Stimulated activated CD4-positive, alpha-beta T cell treated with anti-CD3 and anti-CD28 coated beads, Interleukin-4, amount 100 ng/mL, for 24 hours (primary cell): ENCODE data around the gene ZNF628.
"Not testable (repeated sequence)": the region's sequence is repeated elsewhere in the genome, so short reads cannot be mapped to it uniquely, and the experiment has no call there.

Source experiments
- DNase-seq: peaks from one replicate; pipeline ENCODE4 v3.0.0-alpha.2; 2020

ZNF628 gene

DNA sequence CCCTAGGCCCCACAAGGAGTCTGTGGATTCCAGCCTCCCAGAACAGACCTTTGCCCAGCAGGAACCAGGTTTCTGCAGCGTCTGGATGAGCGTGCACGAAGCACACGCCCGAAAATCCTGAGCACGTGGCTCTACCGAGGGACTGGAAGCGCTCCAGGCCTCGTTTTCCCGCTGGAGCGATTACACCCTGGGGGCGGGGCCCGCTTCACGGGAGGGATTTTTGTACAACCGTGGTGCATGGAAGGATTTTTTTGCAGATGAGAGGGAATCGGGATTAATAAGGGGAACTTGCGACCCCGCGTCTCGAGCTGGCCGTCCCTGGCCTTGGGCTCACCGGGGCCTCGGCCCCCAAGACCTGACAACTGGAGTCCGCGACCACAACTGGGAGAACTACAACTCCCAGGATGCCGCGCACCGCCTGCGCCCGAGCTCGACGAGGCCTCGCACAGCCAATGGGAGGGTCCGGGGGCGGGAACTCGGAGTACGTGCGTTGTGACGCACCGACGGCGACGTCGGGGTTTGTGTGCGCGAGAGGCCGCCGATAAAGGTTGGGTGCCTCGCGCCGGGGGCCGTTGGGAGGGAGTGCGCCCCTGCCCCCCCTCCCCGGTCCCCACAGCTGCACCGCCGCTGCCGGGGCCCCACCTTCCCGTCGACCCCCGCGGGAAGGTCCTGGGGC lies at the start of gene ZNF628:
TSS of gene ZNF628 (plus strand) at position 518 of the 676 bp plus-strand sequence. CDS start 3,294 bp downstream, outside the sequence.
- DNase-seq, result peak; percentile 99

DNA sequence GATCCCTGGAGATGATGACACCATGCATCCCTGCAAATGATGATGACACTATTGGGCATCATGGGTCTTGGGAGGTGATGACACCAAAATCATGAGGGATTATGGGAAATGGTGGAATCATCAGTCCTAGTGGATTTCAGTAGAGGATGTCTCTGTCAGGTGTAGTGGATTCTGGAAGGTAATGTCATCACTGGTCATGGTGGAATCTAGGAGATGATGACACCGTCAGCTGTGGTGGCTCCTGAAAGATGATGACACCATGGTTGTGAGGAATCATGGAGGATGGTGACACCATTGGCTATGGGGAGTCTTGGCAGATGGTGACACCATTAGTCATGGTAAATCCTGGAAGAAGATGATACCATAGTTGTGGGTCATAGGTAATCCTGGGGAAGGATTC lies 45.2 kb upstream of the ZNF628 start:
- DNase-seq, result no peak

DNA sequence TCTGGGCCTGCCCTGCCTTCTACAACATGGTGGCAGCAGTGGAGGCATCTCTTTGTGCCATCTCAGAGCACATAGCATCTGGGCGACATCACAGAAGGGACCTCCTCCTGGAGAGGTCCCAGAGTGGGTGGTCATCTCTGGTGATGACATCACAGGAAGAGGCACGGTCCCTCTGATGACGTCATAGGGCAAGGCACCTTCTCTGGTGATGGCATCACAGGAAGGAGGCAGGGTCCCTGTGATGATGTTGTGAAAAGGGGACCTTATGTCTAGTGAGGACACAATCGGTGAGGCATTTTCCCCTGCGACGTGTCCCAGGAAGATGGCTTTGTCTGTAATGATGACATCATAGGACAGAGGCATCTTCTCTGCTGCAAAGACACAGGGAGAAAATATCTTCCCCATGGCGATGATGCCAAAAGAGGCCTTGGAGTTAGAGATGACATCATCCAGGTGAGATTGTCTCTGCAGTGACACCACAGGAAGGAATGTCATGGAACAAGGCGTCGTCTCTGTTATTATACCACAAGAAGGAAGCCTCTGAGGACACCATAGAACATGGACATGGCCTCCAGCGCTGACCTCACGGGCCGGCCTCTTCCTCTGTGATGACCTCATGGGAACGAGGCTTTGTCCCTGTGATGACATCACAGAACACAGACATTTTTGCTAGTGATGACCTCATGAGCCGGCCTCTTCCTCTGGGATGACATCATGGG lies 44.0 kb upstream of the ZNF628 start:
- DNase-seq, result no peak

DNA sequence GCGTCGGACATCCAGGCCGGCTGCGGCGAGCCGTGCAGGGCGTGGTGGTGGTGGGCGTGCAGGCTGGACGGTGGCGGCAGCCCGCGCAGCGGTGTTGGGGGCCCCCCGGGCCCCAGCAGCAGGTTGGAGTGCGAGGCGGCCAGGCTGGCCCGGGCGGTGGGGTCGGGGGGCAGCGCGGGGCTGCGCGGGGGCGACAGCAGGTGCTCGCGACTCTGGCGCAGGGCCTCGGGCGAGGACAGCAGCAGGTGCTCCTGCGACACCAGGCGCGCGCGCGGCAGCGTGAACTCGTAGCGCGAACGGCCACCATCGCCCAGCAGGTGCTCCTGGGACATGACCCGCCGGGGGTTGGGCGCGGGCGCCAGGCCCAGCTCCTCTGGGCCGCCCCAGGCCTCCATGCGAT lies 43.1 kb upstream of the ZNF628 start:
- DNase-seq, result no peak

DNA sequence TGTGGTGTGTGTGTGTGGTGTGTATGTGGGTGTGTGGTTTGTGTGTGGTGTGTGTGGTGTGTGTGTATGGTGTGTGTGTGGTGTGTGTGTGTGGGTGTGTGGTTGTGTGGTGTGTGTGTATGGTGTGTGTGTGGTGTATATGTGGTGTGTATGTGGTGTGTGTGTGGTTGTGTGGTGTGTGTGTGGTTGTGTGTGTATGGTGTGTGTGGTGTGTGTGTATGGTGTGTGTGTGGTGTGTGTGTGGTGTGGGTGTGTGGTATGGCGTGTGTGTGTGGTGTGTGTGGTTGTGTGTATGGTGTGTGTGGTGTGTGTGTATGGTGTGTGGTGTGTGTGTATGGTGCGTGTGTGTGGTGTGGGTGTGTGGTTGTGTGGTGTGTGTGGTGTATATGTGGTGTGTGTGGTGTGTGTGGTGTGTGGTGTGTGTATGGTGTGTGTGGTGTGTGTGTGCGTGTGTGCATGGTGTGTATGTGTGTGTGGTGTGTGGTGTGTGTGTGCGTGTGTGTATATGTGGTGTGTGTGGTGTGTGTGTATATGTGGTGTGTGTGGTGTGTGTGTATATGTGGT lies 42.0 kb upstream of the ZNF628 start:
- no peak for DNase-seq

DNA sequence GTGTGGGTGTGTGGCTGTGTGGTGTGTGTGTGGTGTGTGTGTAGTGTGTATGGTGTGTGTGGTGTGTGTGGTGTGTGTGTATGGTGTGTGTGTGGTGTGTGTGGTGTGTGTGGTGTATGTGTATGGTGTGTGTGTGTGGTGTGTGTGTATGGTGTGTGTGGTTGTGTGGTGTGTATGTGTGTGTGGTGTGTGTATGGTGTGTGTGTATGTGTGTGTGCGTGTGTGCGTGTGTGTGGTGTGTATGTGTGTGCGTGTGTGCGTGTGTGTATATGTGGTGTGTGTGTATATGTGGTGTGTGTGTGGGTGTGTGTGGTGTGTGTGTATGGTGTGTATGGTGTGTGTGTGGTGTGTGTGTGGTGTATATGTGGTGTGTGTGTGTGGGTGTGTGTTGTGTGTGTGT lies 41.4 kb upstream of the ZNF628 start:
- no peak for DNase-seq

DNA sequence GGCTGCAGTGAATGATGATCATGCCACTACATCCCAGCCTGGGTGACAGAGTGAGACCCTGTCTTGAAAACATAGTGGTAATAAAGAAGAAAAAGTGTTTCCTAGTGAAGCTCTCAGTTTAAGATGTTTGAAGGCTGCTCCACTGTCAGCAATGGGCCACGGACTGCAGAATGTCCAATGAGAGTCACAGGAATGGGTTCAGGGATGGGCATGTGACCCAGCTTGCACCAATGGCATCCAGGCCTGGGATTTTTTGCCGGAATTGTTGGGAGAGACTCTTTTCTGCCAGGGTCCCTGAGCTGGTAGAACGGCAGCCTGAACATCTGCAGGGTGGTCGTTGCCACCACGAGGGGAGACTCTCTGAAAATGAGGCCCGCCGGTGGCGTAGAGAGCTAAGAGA lies 39.6 kb upstream of the ZNF628 start:
- no peak for DNase-seq

DNA sequence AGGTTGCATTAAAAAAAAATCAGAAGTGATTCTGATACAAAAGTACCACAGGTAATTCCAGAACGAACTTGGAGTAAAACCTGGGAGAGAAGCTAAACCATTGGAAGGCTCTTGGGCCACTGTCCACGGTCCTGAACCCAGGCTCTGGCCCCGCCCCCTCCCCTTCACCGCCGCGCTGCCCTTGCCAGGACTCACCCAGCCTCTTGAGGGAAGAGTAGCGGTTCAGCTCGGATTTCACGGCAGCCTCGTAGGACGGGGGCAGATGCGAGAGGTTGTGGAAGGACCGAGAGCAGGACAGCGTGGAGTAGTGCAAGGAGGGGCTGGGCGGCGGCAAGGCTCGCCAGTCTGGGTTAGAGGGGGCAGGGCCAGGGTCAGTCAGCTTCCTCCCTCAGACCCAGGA lies 39.0 kb upstream of the ZNF628 start:
- no peak for DNase-seq

DNA sequence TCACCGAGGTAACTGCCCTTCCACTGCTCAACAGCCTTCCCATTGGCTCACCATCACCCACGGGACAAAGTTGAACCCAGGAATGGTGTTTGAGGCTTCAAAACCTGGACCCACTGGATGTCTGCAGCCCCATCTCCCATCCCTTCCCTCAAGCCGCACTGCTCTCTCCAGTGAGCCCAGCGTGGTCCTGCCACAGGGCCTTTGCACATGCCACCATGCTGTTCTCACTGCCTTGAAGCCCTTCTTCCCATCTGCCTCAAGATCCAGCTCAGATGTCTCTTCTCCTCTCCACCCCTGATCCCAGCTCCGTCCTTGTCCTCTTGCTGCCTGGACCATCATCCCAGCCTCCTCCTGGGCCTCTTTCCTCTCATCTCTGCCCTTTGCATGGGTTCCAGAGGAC lies 37.4 kb upstream of the ZNF628 start:
- DNase-seq, result no peak

DNA sequence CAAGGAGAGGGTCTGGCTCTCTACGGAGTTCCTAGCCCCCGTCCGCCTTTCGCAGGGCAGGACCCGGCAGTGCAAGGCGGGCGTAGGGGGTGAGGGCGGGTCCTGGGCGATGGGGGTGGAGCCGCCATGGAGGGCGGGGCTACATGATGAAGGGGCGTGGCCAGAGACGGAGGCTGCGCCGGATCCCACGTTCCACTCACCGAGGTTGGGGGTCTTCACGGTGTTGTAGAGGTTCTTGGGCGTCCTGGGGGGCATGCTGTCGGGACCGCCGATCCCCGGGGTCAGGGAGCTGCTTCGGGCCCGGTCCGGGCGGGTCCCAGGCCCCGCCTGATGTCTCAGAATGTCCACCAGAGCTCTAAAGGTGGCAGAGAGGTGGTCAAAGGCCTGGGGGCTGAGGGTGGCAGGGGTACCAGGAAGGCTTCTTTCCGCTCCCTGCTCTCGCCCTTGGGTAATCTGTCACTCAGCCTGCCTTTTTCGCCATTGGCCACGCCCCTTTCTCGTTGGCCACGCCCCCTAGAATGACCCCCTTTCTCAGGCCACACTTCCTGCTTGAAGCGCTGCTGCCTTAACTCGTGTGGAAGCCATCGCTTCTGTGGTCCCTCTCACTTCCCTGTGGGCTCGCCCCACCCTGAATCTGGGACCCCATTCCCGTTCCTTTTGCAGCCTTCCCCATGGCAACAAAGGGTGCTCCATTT lies 35.9 kb upstream of the ZNF628 start:
- no peak for DNase-seq

DNA sequence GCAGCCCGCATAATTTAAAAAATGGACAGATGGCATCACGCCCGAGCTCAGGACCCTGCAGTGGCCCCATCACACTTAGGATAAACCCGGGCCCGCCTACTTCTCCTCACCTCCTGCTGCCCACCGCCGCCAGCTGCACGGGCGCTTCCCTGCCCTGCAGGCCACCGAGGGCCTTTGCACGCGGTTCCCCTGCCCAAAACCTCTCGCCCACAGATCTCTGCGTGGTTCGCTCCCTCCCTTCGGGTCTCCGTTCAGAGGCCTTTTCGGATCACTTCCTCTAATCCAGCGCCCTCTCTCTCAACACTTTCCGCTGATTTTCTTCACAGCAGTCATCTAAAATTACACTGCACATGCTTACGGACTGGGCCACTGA lies 35.1 kb upstream of the ZNF628 start:
- no peak for DNase-seq

DNA sequence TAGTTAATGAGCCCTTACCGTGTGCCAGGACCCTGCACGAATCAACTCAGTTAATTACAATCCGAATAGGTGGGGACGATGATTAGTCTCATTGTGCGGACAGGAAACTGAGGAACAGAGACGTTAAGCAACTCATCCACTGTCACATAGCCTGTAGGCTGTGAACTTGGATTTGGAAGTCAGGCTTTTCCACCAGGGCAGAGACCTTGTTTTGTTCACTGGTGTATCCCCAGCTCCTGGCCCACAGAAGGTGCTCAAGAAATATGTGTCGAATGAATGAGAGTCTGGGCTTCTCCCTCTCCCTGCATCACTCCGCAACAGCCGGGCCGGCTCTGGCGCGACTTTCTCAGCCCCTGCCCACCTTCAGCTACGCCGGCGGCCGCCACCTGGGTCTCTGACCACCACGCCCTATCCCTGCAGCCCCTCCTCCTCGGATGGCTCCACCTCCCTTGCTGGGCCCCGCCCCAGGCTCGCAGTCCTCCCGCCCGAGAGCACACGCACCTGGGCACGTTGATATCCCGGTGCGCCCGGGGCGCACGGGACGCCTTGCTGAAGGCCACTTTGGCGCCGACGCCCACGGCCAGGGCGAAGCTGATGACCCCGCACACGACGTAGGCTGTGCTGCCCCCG lies 34.6 kb upstream of the ZNF628 start:
- DNase-seq, result no peak

DNA sequence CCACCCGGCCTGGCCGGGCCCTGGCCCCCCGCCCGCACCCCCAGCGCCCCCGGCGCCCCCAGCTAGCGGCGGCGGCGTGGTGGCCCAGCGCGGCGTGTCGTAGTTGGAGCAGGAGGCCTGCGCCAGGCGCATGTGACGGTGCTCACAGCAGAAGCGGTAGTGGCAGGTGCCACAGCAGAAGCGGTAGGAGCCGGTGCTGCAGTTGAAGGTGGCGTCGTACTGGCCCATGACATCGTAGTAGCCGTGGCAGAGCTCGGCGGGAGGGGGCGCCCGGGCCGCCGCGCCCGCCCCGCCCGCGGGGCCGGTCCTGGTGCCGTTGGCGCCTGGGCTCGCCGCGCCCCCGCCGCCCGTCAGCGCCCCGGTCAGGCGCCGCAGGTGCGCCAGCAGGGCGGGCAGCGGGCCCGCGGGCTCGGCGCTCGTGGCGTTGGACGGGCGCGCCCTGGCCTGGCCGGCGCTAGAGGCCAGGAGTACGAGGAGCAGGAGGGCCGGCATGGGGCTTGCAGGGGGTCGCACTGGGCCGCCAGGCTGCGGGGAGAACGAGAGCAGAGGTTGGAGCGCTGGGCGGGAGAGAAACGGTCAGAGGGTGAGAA lies 34.0 kb upstream of the ZNF628 start:
- no peak for DNase-seq

DNA sequence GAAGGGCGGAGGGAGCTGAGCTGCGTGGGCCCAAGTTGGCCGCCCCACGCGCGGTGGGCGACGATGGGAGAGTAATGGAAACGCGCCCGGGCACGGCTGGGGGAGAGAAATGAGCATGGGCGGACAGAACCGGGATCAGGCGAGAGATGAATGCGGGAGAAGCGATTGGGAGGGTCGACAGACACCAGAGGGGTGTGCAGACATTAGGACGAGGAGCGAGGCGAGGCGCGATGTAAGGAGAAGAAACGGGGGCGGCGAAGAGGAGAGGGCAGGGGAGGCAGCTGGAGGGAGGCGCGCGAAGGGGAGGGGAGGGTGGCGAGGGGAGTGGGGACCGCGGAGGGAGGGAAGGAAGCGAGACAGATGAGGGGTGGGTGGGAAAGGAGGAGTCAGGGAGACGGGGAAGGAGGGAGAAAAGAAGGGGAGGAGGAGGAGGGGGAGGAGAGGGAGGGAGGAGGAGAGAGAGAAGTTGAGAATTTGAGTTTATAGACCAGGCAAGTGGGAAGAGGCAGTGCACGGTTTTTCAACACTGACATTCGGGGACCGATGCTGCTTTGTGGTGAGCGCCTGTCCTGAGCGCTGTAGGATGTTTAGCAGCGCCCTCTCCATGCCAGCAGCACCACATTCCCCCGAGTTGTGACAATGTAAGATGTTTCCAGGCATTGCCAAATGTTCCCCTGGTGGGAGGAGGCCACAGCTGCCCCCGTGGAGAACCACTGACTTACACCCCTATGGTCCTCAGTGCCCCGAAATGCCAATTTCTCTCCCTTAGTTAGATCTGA lies 33.2 kb upstream of the ZNF628 start, which contains the start of gene SHISA7:
TSS of gene SHISA7 (minus strand) at position 256 of the 779 bp plus-strand sequence. CDS start 437 bp downstream, outside the sequence.
- DNase-seq, result no peak

DNA sequence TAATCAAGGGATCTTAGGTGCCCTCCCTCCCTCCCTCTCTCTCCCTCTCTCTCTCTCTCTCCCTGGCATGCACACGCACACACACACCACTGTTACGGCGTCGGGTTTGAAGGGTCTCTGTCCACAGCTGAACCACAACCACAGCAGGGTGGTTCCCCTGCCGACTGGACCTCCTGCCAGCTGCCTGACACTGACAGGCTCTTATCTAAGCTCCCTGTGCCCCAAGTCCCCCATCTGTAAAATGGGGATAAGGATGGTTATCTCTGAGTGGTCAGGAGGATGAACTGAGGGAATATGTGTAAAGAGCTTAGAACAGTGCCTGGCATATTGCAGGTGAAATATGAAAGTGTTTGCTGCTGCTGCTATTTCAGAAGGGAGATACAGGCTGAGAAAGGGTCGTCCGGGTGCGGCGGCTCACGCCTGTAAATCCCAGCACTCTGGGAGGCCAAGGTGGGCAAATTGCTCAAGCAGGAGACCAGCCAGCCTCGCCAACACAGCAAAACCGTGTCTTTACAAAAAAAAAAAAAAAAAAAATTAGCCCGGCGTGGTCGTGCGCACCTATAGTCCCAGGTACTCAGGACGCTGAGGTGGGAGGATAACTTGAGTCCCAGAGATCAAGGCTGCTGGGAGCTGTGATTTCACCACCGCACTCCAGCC lies 32.5 kb upstream of the ZNF628 start:
- DNase-seq, result no peak

DNA sequence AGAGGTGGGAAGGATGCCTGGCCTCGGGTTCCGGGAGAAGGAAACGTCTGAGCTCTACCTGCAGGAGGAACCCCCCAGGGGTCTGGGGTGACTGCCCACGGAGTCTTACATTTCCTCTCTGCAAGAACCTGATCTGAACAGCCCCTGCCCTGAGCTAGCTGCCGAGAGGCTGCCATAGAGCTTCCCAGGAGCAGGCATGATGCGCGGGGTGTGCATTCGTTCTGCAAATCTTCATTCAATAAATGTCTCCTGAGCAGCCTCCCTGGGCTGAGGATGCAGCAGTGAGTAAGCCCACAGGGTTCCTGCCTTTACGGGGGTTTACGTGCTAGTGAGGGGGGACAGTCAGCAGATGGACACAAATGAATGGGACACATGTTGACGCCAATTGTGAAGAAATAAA lies 31.8 kb upstream of the ZNF628 start:
- no peak for DNase-seq

DNA sequence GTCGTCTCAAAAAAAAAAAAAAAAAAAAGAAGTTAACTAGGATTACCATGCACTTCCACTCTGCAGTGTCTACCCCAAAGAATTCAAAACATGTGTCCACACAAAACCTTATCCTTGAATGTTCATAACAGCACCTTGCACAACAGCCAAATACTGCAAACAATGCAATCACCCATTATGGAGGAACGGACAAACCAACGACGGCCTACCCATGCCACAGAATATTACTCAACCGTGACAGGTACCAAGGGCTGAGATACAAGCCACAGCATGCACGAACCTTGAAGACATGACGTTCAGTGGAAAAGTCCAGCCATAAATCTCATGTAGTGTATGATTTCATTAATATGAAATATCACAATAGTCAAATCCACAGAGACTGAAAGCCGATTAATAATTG lies 30.4 kb upstream of the ZNF628 start:
- DNase-seq, result no peak

DNA sequence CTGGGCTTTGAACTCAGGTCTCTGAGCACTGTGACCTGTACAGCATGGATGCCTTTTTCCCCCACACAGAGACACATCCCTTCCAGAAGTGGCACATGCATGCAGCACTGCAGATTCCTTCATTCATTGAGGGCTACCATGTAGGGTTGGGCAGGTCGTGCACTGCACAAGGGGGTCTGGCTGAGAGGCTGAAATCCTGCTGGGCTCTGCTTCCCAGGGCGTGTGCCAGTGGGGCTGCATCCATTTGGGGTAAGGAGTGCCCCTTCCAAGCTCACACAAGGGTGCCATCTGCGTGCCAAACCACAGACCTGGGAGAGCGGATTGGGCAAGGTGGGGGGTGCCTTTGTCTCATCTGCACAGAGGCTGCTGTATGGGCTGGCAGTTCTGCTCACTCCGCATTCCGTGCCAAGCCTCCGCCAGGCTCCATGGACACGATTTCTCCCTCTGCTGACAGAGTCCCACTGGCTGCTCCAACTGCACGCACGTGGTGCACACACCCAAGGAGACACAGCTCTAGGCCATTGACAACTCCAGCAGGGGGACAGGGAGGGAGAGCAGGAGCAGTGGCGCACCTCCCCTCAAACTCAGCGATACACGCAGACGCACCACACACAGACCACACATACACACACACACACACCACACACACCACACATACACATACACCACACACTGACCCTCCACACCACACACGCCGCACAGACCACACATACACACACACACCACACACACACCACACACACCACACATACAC lies 28.8 kb upstream of the ZNF628 start:
- DNase-seq, result no peak

DNA sequence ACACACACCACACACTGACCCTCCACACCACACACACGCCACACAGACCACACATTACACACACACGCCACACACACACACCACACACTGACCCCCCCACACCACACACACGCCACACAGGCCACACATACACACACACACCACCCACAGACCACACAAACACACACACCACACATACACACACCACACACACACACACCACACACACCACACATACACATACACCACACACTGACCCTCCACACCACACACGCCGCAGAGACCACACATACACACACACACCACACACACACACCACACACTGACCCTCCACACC lies 28.3 kb upstream of the ZNF628 start:
- not testable (repeated sequence) for DNase-seq

DNA sequence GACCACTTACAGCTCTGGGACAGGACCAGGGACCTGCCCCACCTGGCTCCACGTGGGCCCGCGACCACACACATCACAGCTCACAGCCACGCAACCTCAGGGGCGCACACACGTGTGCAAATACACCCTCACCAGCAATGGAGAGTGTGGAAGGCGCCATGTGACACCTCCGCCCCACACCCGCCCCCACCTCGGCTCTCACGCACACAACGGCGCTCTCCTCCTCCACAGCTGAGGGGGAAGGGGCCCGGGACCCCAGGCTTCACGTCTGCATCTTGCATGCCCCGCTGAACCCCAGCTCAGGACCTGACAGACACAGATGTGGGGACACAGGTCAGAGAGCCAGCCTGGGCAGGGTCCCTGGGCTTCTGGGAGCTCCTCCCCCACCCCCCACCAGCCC lies 26.9 kb upstream of the ZNF628 start:
- no peak for DNase-seq
